ENCODE results near the gene ENOX1.

GRCh38 chr13:43614063-43614462 lies 172.7 kb downstream of the ENOX1 start:
- TF ChIP-seq ZNF324 (CRISPR knock-in tag; IDR thresholded peaks at IDR 0.05) (no peak), NCOA1 (IDR thresholded peaks at IDR 0.05; ENCODE audit: low read depth) (no peak)
